GM18858 (cell line): Measurements from ENCODE around the gene PTN.
"Not testable (repeated sequence)": the region's sequence is repeated elsewhere in the genome, so short reads cannot be mapped to it uniquely, and the experiment has no call there.

Experiments used
- ATAC-seq: cut with Tn5 transposase; IDR thresholded peaks from one replicate; pipeline ENCODE4 v1.9.1; 2021; ENCODE audit not compliant: unreplicated experiment

Gene PTN

GRCh38 chr7:137268001-137268865 lies 75.3 kb downstream of the PTN start:
- ATAC-seq, result not testable (repeated sequence)

- ATAC-seq, result no peak
Measured at GRCh38 chr7:137266764-137267163, 76.8 kb downstream of the PTN start.

- ATAC-seq, result not testable (repeated sequence)
Measured at GRCh38 chr7:137265480-137265879, 78.1 kb downstream of the PTN start.

GRCh38 chr7:137262599-137262998 lies 80.9 kb downstream of the PTN start:
- ATAC-seq, result no peak

- ATAC-seq, result no peak
Measured at GRCh38 chr7:137258552-137258951, 85.0 kb downstream of the PTN start.

GRCh38 chr7:137254766-137255165 lies 88.8 kb downstream of the PTN start:
- no peak for ATAC-seq

- ATAC-seq, result no peak
Measured at GRCh38 chr7:137245890-137246289, 97.6 kb downstream of the PTN start.

GRCh38 chr7:137245186-137245585 lies 98.3 kb downstream of the PTN start:
- ATAC-seq, result no peak

- no peak for ATAC-seq
Measured at GRCh38 chr7:137243741-137244140, 99.8 kb downstream of the PTN start.

- ATAC-seq, result no peak
Measured at GRCh38 chr7:137242616-137243015, 100.9 kb downstream of the PTN start.

- ATAC-seq, result no peak
Measured at GRCh38 chr7:137241655-137242360, 101.7 kb downstream of the PTN start.

GRCh38 chr7:137239186-137239585 lies 104.3 kb downstream of the PTN start:
- not testable (repeated sequence) for ATAC-seq

GRCh38 chr7:137235434-137235833 lies 108.1 kb downstream of the PTN start:
- ATAC-seq, result no peak

GRCh38 chr7:137231167-137231566 lies 112.4 kb downstream of the PTN start:
- ATAC-seq, result no peak

- ATAC-seq, result no peak
Measured at GRCh38 chr7:137221467-137221866, 122.1 kb downstream of the PTN start.

GRCh38 chr7:137213744-137214143 lies 129.8 kb downstream of the PTN start:
- no peak for ATAC-seq

- no peak for ATAC-seq
Measured at GRCh38 chr7:137209151-137209817, 134.2 kb downstream of the PTN start.

GRCh38 chr7:137206770-137207169 lies 136.8 kb downstream of the PTN start:
- no peak for ATAC-seq

GRCh38 chr7:137204246-137204645 lies 139.3 kb downstream of the PTN start:
- ATAC-seq, result no peak

GRCh38 chr7:137203351-137203750 lies 140.2 kb downstream of the PTN start:
- ATAC-seq, result no peak

- no peak for ATAC-seq
Measured at GRCh38 chr7:137196648-137197047, 146.9 kb downstream of the PTN start.

GRCh38 chr7:137195996-137196395 lies 147.5 kb downstream of the PTN start:
- ATAC-seq, result no peak
